ENCODE data around the gene GSE1. TPM values are rescaled to one million over a fixed set of nuclear protein-coding genes. Genes with fewer than 3 reads are reported as not detected.

GSE1 gene
- total RNA-seq, 1 experiment from 2014 or later, result 97.5 TPM

- intact Hi-C loops (cut with micrococcal nuclease; ENCODE audit: unreplicated experiment) (no loop called here), in situ Hi-C loops (cut with HindIII; ENCODE audit: low pct_unique_long_range_greater_than_20kb, low sequenced_read_pairs) (no loop called here)
- POLR2A ChIA-PET, result no interaction called here
- H3K36me3 ChIP-seq (ENCODE audit: control insufficient read depth, insufficient read depth, low read length), result no peaks in the 10 kb centered on the region
- ATAC-seq (no peak), DNase-seq (ENCODE audit: low read depth, low spot score) (no peak)
- no peaks in the 10 kb centered on the region for H3K27me3 ChIP-seq (ENCODE audit: control insufficient read depth, insufficient read depth, low read length)
- CTCF ChIA-PET, result no interaction called here
- H3K27ac ChIP-seq (ENCODE audit: low read length), result no peak overlapping the region
- TF ChIP-seq POLR2AphosphoS5 (IDR thresholded peaks at IDR 0.05; ENCODE audit: low read depth, low read length) (no peak), CTCF (IDR thresholded peaks at IDR 0.05) (no peak), TCF7L2 (IDR thresholded peaks at IDR 0.05; ENCODE audit: low read depth, low read length) (no peak), SIN3A (IDR thresholded peaks at IDR 0.05; ENCODE audit: borderline replicate concordance, insufficient read depth, low read depth, low read length) (no peak), REST (IDR thresholded peaks at IDR 0.05; ENCODE audit: insufficient read depth in 1 of 2, low read depth in 2 of 2, low read length in 1 of 2) (no peak)
- no peaks in the 10 kb centered on the region for H3K9me3 ChIP-seq (ENCODE audit: control insufficient read depth, insufficient read depth, low read depth, low read length)
- H3K4me1 ChIP-seq (ENCODE audit: control insufficient read depth, insufficient read depth, low read length), result peaks cover 33% of the 10 kb centered on the region
- no peak overlapping the region for H3K4me3 ChIP-seq (ENCODE audit: low read depth in 2 of 2, low read length in 2 of 2)
- no TSS peak for BruUV-seq (replicated peaks)
These were observed 29.7 kb downstream of the GSE1 start for GRCh38 chr16:85642762-85643358.

GRCh38 chr16:85643631-85644030 is 30.5 kb downstream of the GSE1 start:
- Histone ChIP-seq H3K36me3 (ENCODE audit: control insufficient read depth, insufficient read depth, low read length) (no peaks in the 10 kb centered on the region), H3K4me1 (ENCODE audit: control insufficient read depth, insufficient read depth, low read length) (peaks cover 35% of the 10 kb centered on the region), H3K4me3 (ENCODE audit: low read depth in 2 of 2, low read length in 2 of 2) (no peak overlapping the region), H3K27ac (ENCODE audit: low read length) (no peak overlapping the region), H3K27me3 (ENCODE audit: control insufficient read depth, insufficient read depth, low read length) (no peaks in the 10 kb centered on the region), H3K9me3 (ENCODE audit: control insufficient read depth, insufficient read depth, low read depth, low read length) (no peaks in the 10 kb centered on the region)
- ChIA-PET POLR2A (no interaction called here), CTCF (no interaction called here)
- intact Hi-C loops (cut with micrococcal nuclease; ENCODE audit: unreplicated experiment), result no loop called here
- in situ Hi-C loops (cut with HindIII; ENCODE audit: low pct_unique_long_range_greater_than_20kb, low sequenced_read_pairs), result no loop called here
- ATAC-seq (no peak), DNase-seq (ENCODE audit: low read depth, low spot score) (no peak)
- BruUV-seq (replicated peaks), result no TSS peak
- TF ChIP-seq CTCF (IDR thresholded peaks at IDR 0.05) (no peak), SIN3A (IDR thresholded peaks at IDR 0.05; ENCODE audit: borderline replicate concordance, insufficient read depth, low read depth, low read length) (no peak), TCF7L2 (IDR thresholded peaks at IDR 0.05; ENCODE audit: low read depth, low read length) (no peak), POLR2AphosphoS5 (IDR thresholded peaks at IDR 0.05; ENCODE audit: low read depth, low read length) (no peak)
